Right atrium auricular region (tissue), 2 donors: ENCODE data around the gene MIDN. TPM values are rescaled to one million over a fixed set of nuclear protein-coding genes. Genes with fewer than 3 reads are reported as not detected.

Source experiments
- DNase-seq: peaks from one replicate; pipeline ENCODE4 v3.0.0-alpha.2; 2019; ENCODE audit warnings: low spot score
- H3K27ac ChIP-seq, 2 donors: fragments of 200-600 bp; sonication (generic); 1 replicate in 1 of 2; 2 replicates in 1 of 2; pipeline ENCODE4 v1.5.1; 2016 to 2019
- H3K27me3 ChIP-seq, 2 donors: fragments of 200-600 bp; sonication (generic); one replicate each; pipeline versions ENCODE4 v1.5.1 to v1.6.0; 2017 to 2019
- H3K36me3 ChIP-seq: fragments of 200-600 bp; sonication (generic); one replicate; pipeline ENCODE4 v1.5.1; 2016
- H3K4me1 ChIP-seq, 2 donors: fragments of 200-600 bp; sonication (generic); one replicate each; pipeline versions ENCODE4 v1.5.1 to v1.6.0; 2017 to 2019
- H3K4me3 ChIP-seq, 2 donors: fragments of 200-600 bp; sonication (generic); 1 replicate in 1 of 2; 2 replicates in 1 of 2; pipeline ENCODE4 v1.5.1; 2017 to 2019; ENCODE audit warnings: mild to moderate bottlenecking in 1 of 2, moderate library complexity in 1 of 2
- H3K9me3 ChIP-seq, 2 donors: fragments of 200-600 bp; sonication (generic); one replicate each; pipeline ENCODE4 v1.5.1; 2019
- total RNA-seq, 2 donors: library from RNA; depleted of rRNA; stranded (reverse); fragments of >200 nt; gene quantifications; one replicate each; pipeline ENCODE4 v1.1.0, GENCODE V29; 2016
- TF ChIP-seq, protein P1 (sequence below), 2 donors: fragments of 200-600 bp; sonication (generic); IDR thresholded peaks; one replicate each; pipeline ENCODE4 v1.5.1; 2019; ENCODE audit warnings: antibody characterized with exemption in 2 of 2

Gene MIDN
- total RNA-seq, 2 donors from 2014 or later, result 42.1 to 42.2 TPM

DNA sequence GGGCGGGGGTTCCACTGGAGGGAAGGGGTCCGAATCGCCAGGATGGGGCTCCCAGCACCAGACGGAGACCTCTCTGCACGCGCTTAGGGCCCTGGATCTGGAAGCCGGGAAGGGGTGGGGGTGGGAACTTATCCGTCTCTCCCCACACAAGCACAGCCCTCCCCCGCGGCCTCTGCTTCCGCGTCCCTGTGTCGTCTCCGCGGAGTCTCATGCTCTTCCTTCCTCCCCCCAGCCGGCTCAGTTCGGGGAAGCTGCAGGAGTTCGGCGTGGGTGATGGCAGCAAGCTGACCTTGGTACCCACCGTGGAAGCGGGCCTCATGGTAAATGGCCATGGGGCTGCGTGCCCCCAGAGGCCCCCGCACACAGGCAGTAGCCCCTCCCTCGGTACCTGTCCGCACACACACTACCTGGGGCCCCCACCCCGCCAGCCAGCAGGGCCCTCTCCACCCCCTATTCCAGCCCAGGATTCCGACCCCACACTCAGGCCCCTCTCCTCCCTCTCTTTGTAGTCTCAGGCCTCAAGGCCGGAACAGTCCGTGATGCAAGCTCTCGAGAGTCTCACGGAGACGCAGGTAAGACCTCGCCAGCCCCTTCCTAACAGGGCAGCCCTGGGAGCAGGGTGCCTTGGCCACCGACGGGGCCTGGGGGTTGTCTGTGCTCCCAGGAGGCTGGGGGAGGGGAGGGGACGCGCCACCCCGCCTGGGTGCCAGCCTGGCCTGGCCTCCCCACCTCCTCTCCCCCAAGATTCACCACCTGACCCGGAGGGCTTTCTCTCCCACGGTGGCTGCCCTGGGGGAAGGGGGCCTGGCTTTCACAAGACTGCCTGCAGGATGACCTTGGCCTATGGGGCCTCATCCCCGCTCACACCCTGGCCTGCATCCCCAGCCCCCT is 3.2 kb downstream of the MIDN start:
- Histone ChIP-seq H3K9me3 (no peaks in the 10 kb centered on the region), H3K4me3 (peak overlapping the region; percentile 81 to 82), H3K27me3 (no peaks in the 10 kb centered on the region), H3K27ac (peak overlapping the region; percentile 97 to 100), H3K36me3 (peaks cover 49% of the 10 kb centered on the region), H3K4me1 (peaks cover 0 to 75% of the 10 kb centered on the region in 2 donors)
- TF ChIP-seq, protein P1, sequence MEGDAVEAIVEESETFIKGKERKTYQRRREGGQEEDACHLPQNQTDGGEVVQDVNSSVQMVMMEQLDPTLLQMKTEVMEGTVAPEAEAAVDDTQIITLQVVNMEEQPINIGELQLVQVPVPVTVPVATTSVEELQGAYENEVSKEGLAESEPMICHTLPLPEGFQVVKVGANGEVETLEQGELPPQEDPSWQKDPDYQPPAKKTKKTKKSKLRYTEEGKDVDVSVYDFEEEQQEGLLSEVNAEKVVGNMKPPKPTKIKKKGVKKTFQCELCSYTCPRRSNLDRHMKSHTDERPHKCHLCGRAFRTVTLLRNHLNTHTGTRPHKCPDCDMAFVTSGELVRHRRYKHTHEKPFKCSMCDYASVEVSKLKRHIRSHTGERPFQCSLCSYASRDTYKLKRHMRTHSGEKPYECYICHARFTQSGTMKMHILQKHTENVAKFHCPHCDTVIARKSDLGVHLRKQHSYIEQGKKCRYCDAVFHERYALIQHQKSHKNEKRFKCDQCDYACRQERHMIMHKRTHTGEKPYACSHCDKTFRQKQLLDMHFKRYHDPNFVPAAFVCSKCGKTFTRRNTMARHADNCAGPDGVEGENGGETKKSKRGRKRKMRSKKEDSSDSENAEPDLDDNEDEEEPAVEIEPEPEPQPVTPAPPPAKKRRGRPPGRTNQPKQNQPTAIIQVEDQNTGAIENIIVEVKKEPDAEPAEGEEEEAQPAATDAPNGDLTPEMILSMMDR (IDR thresholded peaks at IDR 0.05), result no peak
- no peak for DNase-seq

DNA sequence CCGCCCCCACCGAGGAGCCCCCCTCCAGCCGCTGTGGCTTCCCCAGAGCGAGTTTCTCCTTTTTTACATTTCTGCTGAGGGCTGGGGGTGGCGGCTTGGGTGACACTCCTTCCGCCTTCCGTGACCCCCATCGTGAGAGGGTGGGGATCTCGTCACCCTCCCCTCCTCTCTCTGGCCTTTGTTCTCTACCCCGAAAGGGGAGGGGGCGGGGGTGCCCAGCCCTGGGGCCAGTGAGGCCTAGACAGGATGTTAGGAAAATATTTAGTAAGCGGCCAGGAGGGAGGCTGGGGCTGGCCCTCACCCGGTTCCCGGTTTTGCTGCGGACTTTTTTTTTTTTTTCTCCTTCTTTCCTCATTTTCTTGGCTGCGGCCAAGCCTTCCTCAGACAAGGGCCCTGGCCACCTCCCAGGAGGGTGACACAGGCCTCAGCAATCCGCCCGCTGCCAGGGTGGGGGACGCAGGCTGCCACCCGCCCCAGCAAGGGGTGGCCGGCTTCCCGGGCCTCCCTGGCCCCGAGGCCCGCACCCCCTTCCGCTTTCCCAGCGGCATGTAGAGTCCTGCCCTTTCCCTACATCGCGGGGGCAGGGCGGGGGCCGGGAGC is 3.9 kb downstream of the MIDN start:
- TF ChIP-seq, protein P1 (IDR thresholded peaks at IDR 0.05), result no peak
- peaks cover 0 to 76% of the 10 kb centered on the region in 2 donors for H3K4me1 ChIP-seq
- DNase-seq, result peak; percentile 96
- H3K9me3 ChIP-seq, result no peaks in the 10 kb centered on the region
- H3K27me3 ChIP-seq, result no peaks in the 10 kb centered on the region
- H3K27ac ChIP-seq, result peak overlapping the region; percentile 97 to 100
- H3K4me3 ChIP-seq, result peak overlapping the region; percentile 81 to 82
- peaks cover 57% of the 10 kb centered on the region for H3K36me3 ChIP-seq

DNA sequence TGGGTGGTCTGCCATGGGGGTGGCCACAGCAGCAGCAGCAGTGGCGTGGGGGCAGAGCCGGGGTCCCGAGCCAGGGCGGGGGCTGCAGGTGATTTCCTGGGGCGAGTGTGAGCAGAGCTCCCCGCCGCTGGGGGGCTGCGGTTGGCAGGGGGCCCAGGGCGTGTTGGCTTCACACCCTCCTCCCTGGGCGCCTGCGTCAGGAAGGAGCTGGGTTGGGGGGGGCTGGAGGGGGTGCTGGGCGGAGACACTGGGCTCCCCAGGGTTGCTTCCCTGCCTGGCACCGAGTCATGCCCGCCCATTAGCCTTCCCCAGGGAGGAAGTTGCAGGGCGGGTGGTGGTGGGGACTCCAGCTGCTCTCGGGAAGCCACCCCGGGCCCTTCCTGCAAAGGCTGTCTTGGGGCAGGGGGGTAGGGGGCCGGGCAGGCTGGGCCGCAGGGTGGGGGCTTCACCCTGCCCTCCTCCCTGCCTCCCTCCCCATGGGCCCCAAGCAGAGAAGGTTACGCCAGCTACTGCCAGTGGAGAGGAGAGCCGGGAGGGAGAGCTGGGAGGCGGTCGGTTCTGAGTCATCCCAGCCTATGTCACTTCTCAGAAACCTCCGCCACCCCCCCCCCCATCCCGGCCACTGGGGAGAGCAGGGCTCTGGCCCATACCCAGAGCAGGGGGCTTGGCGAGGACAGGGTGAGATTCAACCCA is 4.6 kb downstream of the MIDN start:
- H3K9me3 ChIP-seq, result no peaks in the 10 kb centered on the region
- peak overlapping the region; percentile 81 to 82 for H3K4me3 ChIP-seq
- peak overlapping the region; percentile 97 to 100 for H3K27ac ChIP-seq
- no peaks in the 10 kb centered on the region for H3K27me3 ChIP-seq
- peak; percentile 95 for DNase-seq
- TF ChIP-seq, protein P1 (IDR thresholded peaks at IDR 0.05), result peak in 1 of 2 donors; percentile 17
- peaks cover 0 to 76% of the 10 kb centered on the region in 2 donors for H3K4me1 ChIP-seq
- H3K36me3 ChIP-seq, result peaks cover 63% of the 10 kb centered on the region

DNA sequence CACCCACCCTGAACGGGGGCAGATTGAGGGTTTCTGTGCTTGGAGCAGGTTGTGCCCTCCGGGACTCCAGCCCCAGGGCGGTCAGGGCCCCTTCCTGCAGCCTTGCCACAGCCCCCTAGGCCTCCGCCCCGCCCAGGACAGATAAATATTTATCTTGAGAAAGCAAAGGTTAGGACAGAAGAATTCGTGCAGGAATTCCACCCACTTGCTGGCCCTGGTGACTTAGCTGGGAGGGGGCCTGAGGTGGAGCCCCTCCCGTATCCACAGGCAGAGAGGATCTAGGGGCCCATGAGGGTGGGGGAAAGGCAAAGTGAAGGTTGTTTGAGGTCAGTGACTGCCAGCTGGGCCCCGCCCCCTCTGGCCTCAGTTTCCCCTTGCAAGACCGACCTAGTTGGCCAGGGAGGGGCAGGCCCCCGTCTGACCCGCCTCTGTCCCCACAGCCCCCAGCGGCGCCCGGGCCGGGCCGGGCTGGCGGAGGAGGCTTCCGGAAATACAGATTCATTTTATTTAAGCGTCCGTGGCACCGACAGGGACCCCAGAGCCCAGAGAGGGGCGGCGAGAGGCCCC is 5.2 kb downstream of the MIDN start:
- H3K4me3 ChIP-seq, result peak overlapping the region; percentile 81 to 82
- DNase-seq, result no peak
- H3K27me3 ChIP-seq, result no peaks in the 10 kb centered on the region
- peaks cover 66% of the 10 kb centered on the region for H3K36me3 ChIP-seq
- H3K4me1 ChIP-seq, result peaks cover 0 to 79% of the 10 kb centered on the region in 2 donors
- peak overlapping the region; percentile 97 to 100 for H3K27ac ChIP-seq
- no peaks in the 10 kb centered on the region for H3K9me3 ChIP-seq
- TF ChIP-seq, protein P1 (IDR thresholded peaks at IDR 0.05), result no peak

DNA sequence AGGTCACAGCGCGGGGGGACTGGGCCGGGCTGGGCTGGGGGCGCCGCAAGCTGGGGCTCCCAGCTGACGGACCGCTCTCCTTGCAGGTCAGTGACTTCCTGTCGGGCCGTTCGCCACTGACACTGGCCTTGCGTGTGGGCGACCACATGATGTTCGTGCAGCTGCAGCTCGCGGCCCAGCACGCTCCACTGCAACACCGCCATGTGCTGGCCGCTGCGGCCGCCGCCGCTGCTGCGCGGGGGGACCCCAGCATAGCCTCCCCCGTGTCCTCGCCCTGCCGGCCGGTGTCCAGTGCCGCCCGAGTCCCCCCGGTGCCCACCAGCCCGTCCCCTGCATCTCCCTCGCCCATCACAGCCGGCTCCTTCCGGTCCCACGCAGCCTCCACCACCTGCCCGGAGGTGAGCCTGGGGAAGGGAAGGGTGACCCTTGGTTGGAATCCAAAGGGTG is 5.7 kb downstream of the MIDN start:
- H3K4me1 ChIP-seq, result peaks cover 0 to 84% of the 10 kb centered on the region in 2 donors
- H3K27me3 ChIP-seq, result no peaks in the 10 kb centered on the region
- TF ChIP-seq, protein P1 (IDR thresholded peaks at IDR 0.05), result no peak
- peaks cover 66% of the 10 kb centered on the region for H3K36me3 ChIP-seq
- H3K27ac ChIP-seq, result peak overlapping the region; percentile 97 to 100
- no peak for DNase-seq
- peak overlapping the region in 1 of 2 donors; percentile 81 for H3K4me3 ChIP-seq
- no peaks in the 10 kb centered on the region for H3K9me3 ChIP-seq
